Immature natural killer cell (primary cell): Measurements from ENCODE around the gene HDDC2. TPM values are rescaled to one million over a fixed set of nuclear protein-coding genes. Genes with fewer than 3 reads are reported as not detected.

Experiments used
- DNase-seq, 3 donors: peaks; one replicate each; pipeline ENCODE4 v3.0.0; 2022; ENCODE audit warnings: mixed read lengths in 1 of 3
- H3K27ac Mint-ChIP-seq, 6 donors: one replicate each; pipeline ENCODE4 v1.8.0; 2020; ENCODE audit warnings: mixed read lengths in 6 of 6, mild to moderate bottlenecking in 5 of 6, inconsistent platforms in 4 of 6, moderate library complexity in 3 of 6
- H3K27me3 Mint-ChIP-seq, 3 donors: one replicate each; pipeline ENCODE4 v1.8.0; 2020 to 2021; ENCODE audit warnings: low read depth in 3 of 3, mild to moderate bottlenecking in 3 of 3, mixed read lengths in 3 of 3, moderate library complexity in 3 of 3, inconsistent platforms in 1 of 3
- H3K36me3 Mint-ChIP-seq, 3 donors: one replicate each; pipeline ENCODE4 v1.8.0; 2020; ENCODE audit warnings: mixed read lengths in 3 of 3, inconsistent platforms in 2 of 3, mild to moderate bottlenecking in 2 of 3
- H3K4me1 Mint-ChIP-seq, 2 donors: one replicate each; pipeline ENCODE4 v1.8.0; 2020; ENCODE audit warnings: inconsistent platforms in 2 of 2, mild to moderate bottlenecking in 2 of 2, mixed read lengths in 2 of 2, moderate library complexity in 1 of 2
- H3K4me3 Mint-ChIP-seq, 5 donors: one replicate each; pipeline ENCODE4 v1.8.0; 2020; ENCODE audit warnings: mild to moderate bottlenecking in 5 of 5, mixed read lengths in 5 of 5, inconsistent platforms in 3 of 5, moderate library complexity in 3 of 5
- H3K9me3 Mint-ChIP-seq, 6 donors: one replicate each; pipeline ENCODE4 v1.8.0; 2020; ENCODE audit warnings: mild to moderate bottlenecking in 6 of 6, mixed read lengths in 6 of 6, inconsistent platforms in 4 of 6, moderate library complexity in 3 of 6
- polyA plus RNA-seq, 3 donors: library from polyadenylated mRNA; unstranded; fragments of 300-500 nt; fragmentation: Illumina TruSeq; gene quantifications; one replicate each; pipeline ENCODE4 v1.2.3, GENCODE V29; 2021

HDDC2 gene
- polyA plus RNA-seq, 3 donors from 2014 or later, result 175 to 238 (median 228) TPM

DNA sequence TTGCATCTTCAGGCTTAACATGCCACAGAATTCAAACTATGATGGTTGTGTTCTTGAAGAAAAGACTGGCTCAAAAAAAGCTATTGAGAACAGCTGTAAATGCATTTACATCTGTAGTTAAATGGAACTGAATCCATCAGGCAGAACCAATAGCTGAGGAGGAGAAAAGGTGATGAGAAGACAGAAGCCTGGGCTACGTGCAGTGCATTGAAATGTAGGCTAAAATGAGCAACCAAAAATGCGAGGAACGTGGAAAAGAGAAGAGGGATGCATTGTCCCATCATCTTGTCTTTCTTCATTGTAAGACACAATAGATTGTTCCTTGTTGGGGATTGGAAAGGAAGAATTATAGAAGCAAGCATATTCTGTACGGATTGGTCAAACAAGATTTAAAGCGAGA is 13.8 kb upstream of the HDDC2 start:
- Mint-ChIP-seq H3K36me3 (no peaks in the 10 kb centered on the region), H3K27ac (no peak overlapping the region), H3K4me3 (no peak overlapping the region), H3K9me3 (no peaks in the 10 kb centered on the region), H3K27me3 (peaks cover 0 to 10% (median 7%) of the 10 kb centered on the region in 3 donors), H3K4me1 (peaks cover 0 to 2% of the 10 kb centered on the region in 2 donors)
- no peak for DNase-seq

- Mint-ChIP-seq H3K27ac (no peak overlapping the region), H3K27me3 (peaks cover 0 to 10% (median 10%) of the 10 kb centered on the region in 3 donors), H3K36me3 (no peaks in the 10 kb centered on the region), H3K9me3 (no peaks in the 10 kb centered on the region), H3K4me1 (peaks cover 0 to 2% of the 10 kb centered on the region in 2 donors), H3K4me3 (no peak overlapping the region)
- DNase-seq, result peak; percentile 23 to 45 (median 25)
These were observed 12.3 kb upstream of the HDDC2 start for GRCh38 chr6:125314009-125314581.

DNA sequence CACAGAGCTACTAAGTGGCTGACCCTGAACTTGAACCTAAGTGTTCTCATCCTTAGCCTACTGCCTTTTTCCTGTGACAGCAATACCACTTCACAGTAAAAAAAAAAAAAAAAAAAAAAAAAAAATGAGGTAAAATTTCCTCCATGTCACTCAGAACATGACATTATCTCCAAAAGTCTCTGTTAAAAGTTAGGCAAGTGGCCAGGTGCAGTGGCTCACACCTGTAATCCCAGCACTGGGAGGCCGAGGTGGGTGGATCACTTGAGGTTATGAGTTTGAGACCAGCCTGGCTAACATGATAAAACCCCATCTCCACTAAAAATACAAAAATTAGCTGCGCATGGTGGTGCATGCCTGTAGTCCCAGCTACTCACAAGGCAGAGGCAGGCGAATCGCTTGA is 11.2 kb upstream of the HDDC2 start:
- H3K9me3 Mint-ChIP-seq, result no peaks in the 10 kb centered on the region
- peaks cover 0 to 8% (median 7%) of the 10 kb centered on the region in 3 donors for H3K27me3 Mint-ChIP-seq
- H3K4me1 Mint-ChIP-seq, result peaks cover 4% of the 10 kb centered on the region in 2 donors
- H3K4me3 Mint-ChIP-seq, result no peak overlapping the region
- no peak overlapping the region for H3K27ac Mint-ChIP-seq
- no peak for DNase-seq
- no peaks in the 10 kb centered on the region for H3K36me3 Mint-ChIP-seq

DNA sequence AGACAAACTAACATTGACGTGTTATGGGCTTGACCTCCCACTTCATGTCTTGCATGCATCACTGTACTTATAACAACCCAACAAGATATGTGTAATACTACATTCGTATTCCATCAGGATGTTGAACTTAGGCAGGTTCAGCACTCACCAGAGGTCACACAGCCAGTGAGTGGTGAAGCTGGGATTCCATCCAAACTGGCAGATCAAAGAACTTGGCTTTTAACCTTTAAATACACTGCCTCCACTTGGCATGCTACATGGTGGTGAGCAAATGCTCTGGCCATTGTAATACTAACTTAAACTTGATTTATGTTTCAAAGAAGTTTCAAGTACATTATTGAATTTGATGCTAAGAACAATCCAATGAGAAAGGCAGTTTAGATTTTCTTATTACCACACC is 10.7 kb upstream of the HDDC2 start:
- H3K9me3 Mint-ChIP-seq, result no peaks in the 10 kb centered on the region
- peaks cover 0 to 9% (median 8%) of the 10 kb centered on the region in 3 donors for H3K27me3 Mint-ChIP-seq
- H3K27ac Mint-ChIP-seq, result no peak overlapping the region
- DNase-seq, result no peak
- no peaks in the 10 kb centered on the region for H3K36me3 Mint-ChIP-seq
- peaks cover 4 to 9% of the 10 kb centered on the region in 2 donors for H3K4me1 Mint-ChIP-seq
- H3K4me3 Mint-ChIP-seq, result no peak overlapping the region

- peaks cover 0 to 6% (median 5%) of the 10 kb centered on the region in 3 donors for H3K27me3 Mint-ChIP-seq
- H3K9me3 Mint-ChIP-seq, result no peaks in the 10 kb centered on the region
- H3K27ac Mint-ChIP-seq, result no peak overlapping the region
- DNase-seq, result peak; percentile 51 to 59 (median 58)
- H3K36me3 Mint-ChIP-seq, result no peaks in the 10 kb centered on the region
- H3K4me1 Mint-ChIP-seq, result peaks cover 4 to 9% of the 10 kb centered on the region in 2 donors
- no peak overlapping the region for H3K4me3 Mint-ChIP-seq
These were observed 9.4 kb upstream of the HDDC2 start for GRCh38 chr6:125310994-125311649.

DNA sequence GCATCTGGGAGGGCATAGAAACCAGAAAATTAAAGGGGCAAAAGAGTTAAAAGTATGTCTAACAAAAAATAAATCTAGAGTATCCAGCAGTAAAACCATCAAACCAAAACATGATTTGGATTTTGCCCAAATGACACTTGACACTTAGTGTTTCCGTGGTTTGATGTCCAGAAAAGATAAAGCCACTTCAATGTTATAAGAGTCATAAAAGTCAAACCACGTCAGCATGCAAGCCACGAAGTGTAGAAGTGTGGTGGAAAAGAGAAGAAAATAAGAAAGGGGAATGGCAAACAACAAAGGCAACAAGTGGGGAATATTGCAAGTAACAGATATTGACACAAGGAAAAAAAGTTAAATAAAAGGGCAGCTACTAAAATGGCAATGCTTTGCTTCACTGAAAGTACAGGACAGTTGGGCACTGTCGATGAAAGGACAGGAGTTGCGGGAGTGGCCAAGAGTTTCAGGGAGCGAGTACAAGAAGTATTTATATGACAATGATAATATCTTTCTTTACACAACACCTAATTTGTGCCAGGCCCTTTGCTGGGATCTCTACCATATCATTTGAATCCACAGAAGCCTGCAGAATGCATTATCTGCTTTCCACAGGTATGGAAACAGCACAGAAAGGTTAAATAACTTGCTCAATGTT is 6.3 kb upstream of the HDDC2 start:
- Mint-ChIP-seq H3K4me3 (peak overlapping the region in 1 of 5 donors; percentile 1), H3K27me3 (peaks cover 0 to 8% (median 5%) of the 10 kb centered on the region in 3 donors), H3K4me1 (peaks cover 8 to 16% of the 10 kb centered on the region in 2 donors), H3K36me3 (no peaks in the 10 kb centered on the region), H3K27ac (peak overlapping the region in 2 of 6 donors; percentile 27 to 64), H3K9me3 (peaks cover 0 to 3% (median 0%) of the 10 kb centered on the region in 6 donors)
- DNase-seq, result peak; percentile 15 to 32 (median 29)

DNA sequence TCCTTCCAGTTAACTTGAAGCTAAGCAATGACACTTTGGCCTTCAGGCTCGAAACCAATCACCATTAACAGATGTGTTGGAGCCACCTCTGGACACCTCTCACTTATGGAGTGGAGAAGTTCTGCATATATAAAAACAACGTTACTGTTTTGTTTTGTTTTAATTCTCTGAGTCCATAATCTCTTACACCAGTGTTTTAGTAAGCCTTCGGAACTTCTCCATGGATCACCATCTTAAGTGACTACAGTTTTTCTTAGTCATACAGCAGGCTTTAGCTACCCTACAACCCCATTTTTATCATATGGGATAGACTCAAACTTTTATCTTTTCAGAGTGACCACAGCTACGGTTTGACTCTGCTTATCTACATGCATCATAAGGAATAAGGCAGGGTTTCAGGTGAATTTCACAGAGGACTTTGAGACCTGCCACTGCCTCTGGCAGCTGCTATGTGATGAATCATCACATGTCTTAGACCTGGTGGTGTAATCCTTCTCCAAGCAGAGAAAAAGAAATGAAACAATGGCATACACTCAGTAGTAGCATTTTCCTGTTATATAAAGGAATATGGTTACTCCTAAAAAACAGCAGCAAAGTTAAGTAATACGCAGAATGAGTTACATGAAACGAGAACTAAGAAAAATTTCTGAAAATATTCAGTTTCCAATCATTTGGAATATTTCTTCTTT is 5.5 kb upstream of the HDDC2 start:
- no peak overlapping the region for H3K4me3 Mint-ChIP-seq
- H3K4me1 Mint-ChIP-seq, result peaks cover 16 to 24% of the 10 kb centered on the region in 2 donors
- H3K36me3 Mint-ChIP-seq, result no peaks in the 10 kb centered on the region
- peaks cover 0 to 3% (median 0%) of the 10 kb centered on the region in 6 donors for H3K9me3 Mint-ChIP-seq
- H3K27me3 Mint-ChIP-seq, result peaks cover 0 to 8% (median 5%) of the 10 kb centered on the region in 3 donors
- no peak for DNase-seq
- H3K27ac Mint-ChIP-seq, result no peak overlapping the region

GRCh38 chr6:125306756-125307149 is 5.0 kb upstream of the HDDC2 start:
- Mint-ChIP-seq H3K27me3 (peaks cover 0 to 8% (median 5%) of the 10 kb centered on the region in 3 donors), H3K4me3 (no peak overlapping the region), H3K4me1 (peaks cover 20 to 27% of the 10 kb centered on the region in 2 donors), H3K36me3 (no peaks in the 10 kb centered on the region), H3K9me3 (peaks cover 0 to 3% (median 0%) of the 10 kb centered on the region in 6 donors), H3K27ac (no peak overlapping the region)
- DNase-seq, result no peak

DNA sequence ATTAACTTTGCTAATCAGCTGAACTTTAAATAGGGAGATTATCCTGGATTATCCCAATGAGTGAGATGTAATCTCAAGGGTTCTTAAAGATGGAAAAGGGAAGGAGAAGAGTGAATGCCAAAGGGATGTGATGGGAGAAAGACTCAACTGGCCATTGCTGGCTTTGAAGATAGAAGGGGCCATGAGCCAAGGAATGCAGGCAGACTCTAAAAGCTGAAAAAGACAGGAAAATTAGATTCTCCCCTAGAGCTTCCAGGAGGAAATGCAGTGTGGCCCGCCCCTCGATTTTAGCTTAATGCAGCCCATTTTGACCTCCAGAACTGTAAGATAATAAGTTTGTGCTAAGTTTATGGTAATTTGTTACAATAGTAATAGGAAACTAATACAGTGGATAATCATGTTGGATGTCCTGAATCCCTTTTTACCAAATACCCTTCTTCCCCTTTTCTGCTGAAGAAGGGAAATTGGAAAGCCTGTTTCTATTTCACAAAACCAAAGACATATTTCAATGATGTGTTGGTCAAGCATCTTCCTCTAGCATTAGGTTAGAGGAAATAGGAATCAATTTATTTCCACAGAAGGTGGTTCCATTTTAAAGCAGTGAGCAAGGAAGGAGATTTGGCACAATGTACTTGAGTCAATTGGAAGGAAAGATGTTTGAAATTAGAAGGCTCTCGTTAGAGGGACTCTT is 3.3 kb upstream of the HDDC2 start:
- H3K27ac Mint-ChIP-seq, result no peak overlapping the region
- peaks cover 0 to 3% (median 0%) of the 10 kb centered on the region in 6 donors for H3K9me3 Mint-ChIP-seq
- no peak overlapping the region for H3K4me3 Mint-ChIP-seq
- no peaks in the 10 kb centered on the region for H3K36me3 Mint-ChIP-seq
- DNase-seq, result no peak
- peaks cover 32 to 39% of the 10 kb centered on the region in 2 donors for H3K4me1 Mint-ChIP-seq
- peaks cover 0 to 10% (median 7%) of the 10 kb centered on the region in 3 donors for H3K27me3 Mint-ChIP-seq

DNA sequence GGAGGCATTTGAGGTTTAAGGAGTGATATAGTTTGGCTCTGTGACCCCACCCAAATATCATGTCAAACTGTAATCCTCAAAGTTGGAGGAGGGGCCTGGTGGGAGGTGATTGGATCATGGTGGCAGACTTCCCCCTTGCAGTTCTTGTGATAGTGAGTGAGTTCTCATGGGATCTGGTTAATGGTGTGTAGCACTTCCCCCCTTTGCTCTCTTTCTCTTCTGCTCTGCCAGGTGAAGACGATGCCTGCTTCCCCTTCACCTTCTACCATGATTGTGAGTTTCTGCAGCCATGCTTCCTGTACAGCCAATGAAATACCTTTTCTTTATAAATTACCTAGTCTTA is 1.7 kb upstream of the HDDC2 start:
- H3K9me3 Mint-ChIP-seq, result peaks cover 0 to 3% (median 0%) of the 10 kb centered on the region in 6 donors
- H3K27ac Mint-ChIP-seq, result peak overlapping the region; percentile 37 to 92 (median 69)
- no peak for DNase-seq
- peaks cover 0 to 10% (median 8%) of the 10 kb centered on the region in 3 donors for H3K27me3 Mint-ChIP-seq
- peaks cover 3 to 6% (median 6%) of the 10 kb centered on the region in 3 donors for H3K36me3 Mint-ChIP-seq
- peaks cover 47 to 56% of the 10 kb centered on the region in 2 donors for H3K4me1 Mint-ChIP-seq
- peak overlapping the region in 3 of 5 donors; percentile 13 to 96 (median 57) for H3K4me3 Mint-ChIP-seq

DNA sequence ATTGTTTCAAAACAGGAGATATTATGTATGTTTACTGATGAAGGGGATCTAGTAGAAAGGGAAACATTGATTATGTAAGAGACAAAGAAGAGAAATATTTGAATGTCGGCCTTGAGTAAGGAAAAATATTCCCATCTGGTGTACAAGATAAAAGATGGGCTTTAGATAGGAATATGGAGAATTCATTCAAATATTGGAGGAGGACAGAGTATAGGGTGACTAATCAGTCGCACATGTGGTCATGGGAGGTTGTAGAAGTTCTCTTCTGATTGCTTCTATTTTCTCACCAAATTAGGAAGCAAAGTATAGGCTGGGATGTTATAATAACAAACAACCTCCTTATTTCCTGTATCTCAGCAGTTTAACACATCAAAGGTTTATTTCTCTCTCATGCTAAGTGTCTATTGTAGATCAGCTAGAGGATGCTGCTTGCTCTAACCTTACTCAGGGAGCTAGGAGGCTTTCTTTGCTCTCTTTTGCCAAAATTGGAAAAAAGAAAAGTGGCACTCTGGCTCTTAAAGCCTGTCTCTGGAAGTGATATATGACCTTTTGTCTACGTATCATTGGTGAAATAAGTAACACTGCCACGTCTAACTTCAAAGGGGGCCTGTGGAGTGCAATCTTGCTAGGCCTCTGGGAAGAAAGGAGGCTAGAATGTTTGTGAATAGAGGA is 1.2 kb upstream of the HDDC2 start:
- Mint-ChIP-seq H3K4me1 (peaks cover 48 to 57% of the 10 kb centered on the region in 2 donors), H3K4me3 (peak overlapping the region; percentile 86 to 97 (median 95)), H3K36me3 (peaks cover 8 to 11% (median 9%) of the 10 kb centered on the region in 3 donors), H3K9me3 (peaks cover 0 to 3% (median 0%) of the 10 kb centered on the region in 6 donors), H3K27ac (peak overlapping the region; percentile 49 to 92 (median 84)), H3K27me3 (peaks cover 0 to 9% (median 8%) of the 10 kb centered on the region in 3 donors)
- DNase-seq, result peak in 1 of 3 donors; percentile 8

- peaks cover 0 to 3% (median 0%) of the 10 kb centered on the region in 6 donors for H3K9me3 Mint-ChIP-seq
- H3K4me1 Mint-ChIP-seq, result peaks cover 61 to 69% of the 10 kb centered on the region in 2 donors
- H3K27ac Mint-ChIP-seq, result peak overlapping the region; percentile 92 to 98 (median 96)
- H3K36me3 Mint-ChIP-seq, result peaks cover 14 to 21% (median 19%) of the 10 kb centered on the region in 3 donors
- DNase-seq, result no peak
- peak overlapping the region; percentile 92 to 97 (median 96) for H3K4me3 Mint-ChIP-seq
- H3K27me3 Mint-ChIP-seq, result peaks cover 0 to 8% (median 6%) of the 10 kb centered on the region in 3 donors
These were observed 754 bp downstream of the HDDC2 start for GRCh38 chr6:125300992-125301434.
